ENCODE results near the gene DHRS12. TPM values are rescaled to one million over a fixed set of nuclear protein-coding genes. Genes with fewer than 3 reads are reported as not detected.
A peak's percentile ranks its signal among the peaks of the same experiment; 100 is the strongest.

DHRS12 gene
- total RNA-seq, 1 experiment from 2014 or later = 6.9 TPM

DNA sequence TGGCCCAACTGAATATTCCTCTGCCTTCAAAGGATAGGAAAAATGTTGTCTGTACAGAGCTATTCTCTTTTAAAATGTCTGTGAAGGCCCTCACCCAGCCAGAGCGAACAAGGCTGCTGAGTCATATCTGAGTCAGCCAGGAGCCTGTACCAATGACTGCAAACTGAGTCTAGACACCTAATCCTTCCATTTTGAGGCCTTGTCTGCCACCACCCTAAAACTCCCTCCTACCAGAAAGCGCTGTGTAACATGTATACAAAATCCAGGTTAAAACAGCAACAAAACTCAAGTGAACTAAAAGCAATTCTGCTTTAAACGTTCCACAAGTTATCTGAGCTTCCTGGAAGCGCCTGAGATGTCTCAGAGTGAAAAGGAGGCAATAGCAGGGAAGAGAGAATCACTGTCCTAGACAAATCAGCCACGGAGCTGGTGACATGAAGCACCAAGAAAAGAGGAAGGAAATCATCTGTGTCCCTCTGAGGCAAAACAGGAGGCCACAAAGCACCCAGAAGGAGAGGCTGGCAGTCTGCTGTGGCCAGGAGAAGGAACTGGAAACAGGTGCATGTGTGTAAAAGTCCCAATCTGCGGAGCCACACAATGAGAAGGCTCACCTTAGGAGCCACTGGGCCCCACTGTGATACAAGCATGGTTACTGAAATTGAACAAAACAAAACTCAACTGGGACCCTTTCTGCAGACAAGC lies 10.2 kb downstream of the DHRS12 start:
- no peaks in the 10 kb centered on the region for H3K79me2 ChIP-seq (ENCODE audit: low read depth)
- no peaks in the 10 kb centered on the region for H3K9me3 ChIP-seq (ENCODE audit: insufficient read depth, low read depth)
- CTCF ChIA-PET = no interaction called here
- H3K27ac ChIP-seq = peak overlapping the region; percentile 42
- no peaks in the 10 kb centered on the region for H3K27me3 ChIP-seq (ENCODE audit: insufficient read depth, low read depth)
- DNase-seq = peak; percentile 59 to 61
- POLR2A ChIA-PET (ENCODE audit: unreplicated experiment) = interaction anchor here (0.6 to 0.8 kb wide), 4 partner anchors 12 to 341 kb away, joined by 3 to 14 read pairs (median 4); no protein-coding TSS in a partner anchor
- intact Hi-C loops (cut with micrococcal nuclease; ENCODE audit: unreplicated experiment) = loop anchor here (10.0 kb wide), 1 partner anchor 509 kb away; no protein-coding TSS in a partner anchor
- H3K4me3 ChIP-seq = no peak overlapping the region
- peak overlapping the region; percentile 59; the same call in 1 of the 2 replicates for H2AFZ ChIP-seq
- H3K36me3 ChIP-seq (ENCODE audit: low read depth) = no peaks in the 10 kb centered on the region
- no peaks in the 10 kb centered on the region; the same call in 1 of the 2 replicates for H3K9me2 ChIP-seq (ENCODE audit: insufficient read depth)
- no TSS peak for BruUV-seq (replicated peaks)
- H3F3A ChIP-seq (ENCODE audit: insufficient read depth, low read depth) = peaks cover 5% of the 10 kb centered on the region; the same call in 1 of the 2 replicates
- TF ChIP-seq, protein P1, sequence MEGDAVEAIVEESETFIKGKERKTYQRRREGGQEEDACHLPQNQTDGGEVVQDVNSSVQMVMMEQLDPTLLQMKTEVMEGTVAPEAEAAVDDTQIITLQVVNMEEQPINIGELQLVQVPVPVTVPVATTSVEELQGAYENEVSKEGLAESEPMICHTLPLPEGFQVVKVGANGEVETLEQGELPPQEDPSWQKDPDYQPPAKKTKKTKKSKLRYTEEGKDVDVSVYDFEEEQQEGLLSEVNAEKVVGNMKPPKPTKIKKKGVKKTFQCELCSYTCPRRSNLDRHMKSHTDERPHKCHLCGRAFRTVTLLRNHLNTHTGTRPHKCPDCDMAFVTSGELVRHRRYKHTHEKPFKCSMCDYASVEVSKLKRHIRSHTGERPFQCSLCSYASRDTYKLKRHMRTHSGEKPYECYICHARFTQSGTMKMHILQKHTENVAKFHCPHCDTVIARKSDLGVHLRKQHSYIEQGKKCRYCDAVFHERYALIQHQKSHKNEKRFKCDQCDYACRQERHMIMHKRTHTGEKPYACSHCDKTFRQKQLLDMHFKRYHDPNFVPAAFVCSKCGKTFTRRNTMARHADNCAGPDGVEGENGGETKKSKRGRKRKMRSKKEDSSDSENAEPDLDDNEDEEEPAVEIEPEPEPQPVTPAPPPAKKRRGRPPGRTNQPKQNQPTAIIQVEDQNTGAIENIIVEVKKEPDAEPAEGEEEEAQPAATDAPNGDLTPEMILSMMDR (conservative IDR thresholded peaks at IDR 0.05) = no peak
- no peak for TF ChIP-seq EZH2 (IDR thresholded peaks at IDR 0.05; ENCODE audit: low read depth)
- H3K4me1 ChIP-seq (replicated peaks; ENCODE audit: insufficient read depth) = peaks cover 10% of the 10 kb centered on the region
- no peaks in the 10 kb centered on the region for H4K20me1 ChIP-seq (ENCODE audit: insufficient read depth)
- peak overlapping the region; percentile 25; the same call in 1 of the 2 replicates for H3K4me2 ChIP-seq

DNA sequence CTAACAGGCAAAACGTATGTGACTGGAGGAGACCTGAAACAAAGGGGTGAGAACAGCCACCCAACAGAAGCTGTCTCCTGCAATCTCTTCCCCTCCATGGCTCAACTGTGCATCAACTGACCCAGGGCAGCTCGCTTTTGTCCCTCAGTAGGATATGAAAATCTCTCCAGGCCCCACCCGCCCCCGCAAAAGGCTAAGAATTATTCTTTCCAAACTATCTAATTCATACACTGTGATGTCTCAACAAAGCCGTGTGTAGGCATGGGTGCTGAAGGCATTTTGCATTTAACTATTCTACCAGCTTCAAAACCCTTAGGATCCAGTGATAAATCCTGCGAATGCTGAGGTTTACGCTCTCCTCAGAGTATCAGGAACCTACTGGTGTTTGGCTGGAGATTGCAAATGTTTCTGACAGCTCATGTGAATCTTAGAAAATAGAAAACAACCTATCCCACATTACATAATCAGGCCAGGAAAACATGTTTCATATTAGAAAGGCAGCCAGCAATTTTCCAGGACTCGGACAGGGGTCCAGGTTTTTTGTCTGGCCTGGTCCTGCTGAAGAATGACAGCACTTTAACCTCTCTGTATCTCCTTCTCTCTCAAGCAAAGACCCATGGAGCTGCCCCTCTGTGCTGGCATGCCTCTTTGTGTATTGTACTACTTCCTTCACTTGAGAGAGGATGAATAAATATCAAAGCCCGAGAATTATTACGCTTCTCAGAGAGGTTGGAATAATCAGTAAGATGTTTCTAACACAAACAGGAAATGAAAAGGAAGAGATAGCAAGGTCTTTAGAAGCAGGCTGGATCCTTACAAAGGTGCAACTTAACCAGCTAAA lies 17.3 kb downstream of the DHRS12 start:
- ChIA-PET POLR2A (ENCODE audit: unreplicated experiment) (interaction anchor here (0.5 kb wide), 1 partner anchor 365 kb away, joined by 3 read pairs; no protein-coding TSS in a partner anchor), CTCF (no interaction called here)
- no peak for TF ChIP-seq EZH2 (IDR thresholded peaks at IDR 0.05; ENCODE audit: low read depth)
- TF ChIP-seq, protein P1 (conservative IDR thresholded peaks at IDR 0.05) = no peak
- no peaks in the 10 kb centered on the region for H3K9me3 ChIP-seq (ENCODE audit: insufficient read depth, low read depth)
- no peaks in the 10 kb centered on the region for H3K79me2 ChIP-seq (ENCODE audit: low read depth)
- H3K36me3 ChIP-seq (ENCODE audit: low read depth) = no peaks in the 10 kb centered on the region
- H3K4me1 ChIP-seq (replicated peaks; ENCODE audit: insufficient read depth) = no peaks in the 10 kb centered on the region
- no peaks in the 10 kb centered on the region for H3K27me3 ChIP-seq (ENCODE audit: insufficient read depth, low read depth)
- intact Hi-C loops (cut with micrococcal nuclease; ENCODE audit: unreplicated experiment) = no loop called here
- no TSS peak for BruUV-seq (replicated peaks)
- no peak for DNase-seq
- H2AFZ ChIP-seq = no peak overlapping the region
- no peaks in the 10 kb centered on the region; the same call in 1 of the 2 replicates for H3K9me2 ChIP-seq (ENCODE audit: insufficient read depth)
- no peaks in the 10 kb centered on the region for H3F3A ChIP-seq (ENCODE audit: insufficient read depth, low read depth)
- H3K4me2 ChIP-seq = no peak overlapping the region
- no peak overlapping the region for H3K27ac ChIP-seq
- no peak overlapping the region for H3K4me3 ChIP-seq
- no peaks in the 10 kb centered on the region for H4K20me1 ChIP-seq (ENCODE audit: insufficient read depth)

DNA sequence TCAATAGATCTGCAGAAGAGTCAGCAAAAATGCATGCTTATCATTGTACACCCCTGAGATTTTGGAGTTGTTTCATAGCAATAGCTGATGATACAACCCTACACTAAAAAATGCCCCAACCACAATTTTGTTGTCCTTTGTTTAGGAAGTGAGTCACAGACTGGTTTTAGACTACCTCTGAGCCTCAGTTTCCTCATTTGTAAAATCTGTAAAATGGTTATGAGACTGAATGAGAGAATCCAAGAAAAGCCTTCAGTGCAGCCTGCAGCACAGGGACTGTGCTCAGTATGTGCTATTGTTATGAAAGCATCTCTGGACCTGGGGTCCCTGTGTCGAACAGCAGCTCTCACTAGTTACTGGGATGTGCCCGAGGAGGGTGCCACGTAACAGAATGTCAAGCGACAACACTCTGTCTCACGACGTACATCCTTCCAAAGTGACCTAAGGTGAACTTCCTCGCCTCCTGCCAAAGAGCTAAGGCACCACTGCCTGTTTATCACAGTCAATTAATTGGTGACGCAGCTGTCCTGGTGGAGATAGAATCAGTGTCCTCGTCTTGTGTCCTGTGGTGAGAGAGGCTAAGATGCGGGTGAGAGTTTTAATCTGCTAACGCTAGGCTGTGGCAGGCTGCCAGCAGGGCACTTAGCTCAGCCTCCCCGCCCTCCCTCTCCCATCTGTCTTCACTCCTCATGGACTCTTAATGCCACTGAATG lies 18.1 kb downstream of the DHRS12 start:
- no peaks in the 10 kb centered on the region for H3K4me1 ChIP-seq (replicated peaks; ENCODE audit: insufficient read depth)
- POLR2A ChIA-PET (ENCODE audit: unreplicated experiment) = interaction anchor here (0.5 kb wide), 1 partner anchor 364 kb away, joined by 3 read pairs; no protein-coding TSS in a partner anchor
- H3F3A ChIP-seq (ENCODE audit: insufficient read depth, low read depth) = no peaks in the 10 kb centered on the region
- no TSS peak for BruUV-seq (replicated peaks)
- no peaks in the 10 kb centered on the region; the same call in 1 of the 2 replicates for H3K9me2 ChIP-seq (ENCODE audit: insufficient read depth)
- no peaks in the 10 kb centered on the region for H3K27me3 ChIP-seq (ENCODE audit: insufficient read depth, low read depth)
- CTCF ChIA-PET = interaction anchor here (0.6 kb wide), 1 partner anchor 500 kb away, joined by 3 read pairs; no protein-coding TSS in a partner anchor
- H3K36me3 ChIP-seq (ENCODE audit: low read depth) = no peaks in the 10 kb centered on the region
- DNase-seq = no peak
- no peak overlapping the region for H2AFZ ChIP-seq
- no peak overlapping the region for H3K4me3 ChIP-seq
- H3K4me2 ChIP-seq = no peak overlapping the region
- no peaks in the 10 kb centered on the region for H3K9me3 ChIP-seq (ENCODE audit: insufficient read depth, low read depth)
- H3K79me2 ChIP-seq (ENCODE audit: low read depth) = no peaks in the 10 kb centered on the region
- TF ChIP-seq, protein P1 (conservative IDR thresholded peaks at IDR 0.05) = no peak
- TF ChIP-seq EZH2 (IDR thresholded peaks at IDR 0.05; ENCODE audit: low read depth) = no peak
- no peak overlapping the region for H3K27ac ChIP-seq
- H4K20me1 ChIP-seq (ENCODE audit: insufficient read depth) = no peaks in the 10 kb centered on the region
- intact Hi-C loops (cut with micrococcal nuclease; ENCODE audit: unreplicated experiment) = no loop called here

Data from PC-9 (cell line).